ENCODE results near the gene TPP1.

The TPP1 gene

DNA sequence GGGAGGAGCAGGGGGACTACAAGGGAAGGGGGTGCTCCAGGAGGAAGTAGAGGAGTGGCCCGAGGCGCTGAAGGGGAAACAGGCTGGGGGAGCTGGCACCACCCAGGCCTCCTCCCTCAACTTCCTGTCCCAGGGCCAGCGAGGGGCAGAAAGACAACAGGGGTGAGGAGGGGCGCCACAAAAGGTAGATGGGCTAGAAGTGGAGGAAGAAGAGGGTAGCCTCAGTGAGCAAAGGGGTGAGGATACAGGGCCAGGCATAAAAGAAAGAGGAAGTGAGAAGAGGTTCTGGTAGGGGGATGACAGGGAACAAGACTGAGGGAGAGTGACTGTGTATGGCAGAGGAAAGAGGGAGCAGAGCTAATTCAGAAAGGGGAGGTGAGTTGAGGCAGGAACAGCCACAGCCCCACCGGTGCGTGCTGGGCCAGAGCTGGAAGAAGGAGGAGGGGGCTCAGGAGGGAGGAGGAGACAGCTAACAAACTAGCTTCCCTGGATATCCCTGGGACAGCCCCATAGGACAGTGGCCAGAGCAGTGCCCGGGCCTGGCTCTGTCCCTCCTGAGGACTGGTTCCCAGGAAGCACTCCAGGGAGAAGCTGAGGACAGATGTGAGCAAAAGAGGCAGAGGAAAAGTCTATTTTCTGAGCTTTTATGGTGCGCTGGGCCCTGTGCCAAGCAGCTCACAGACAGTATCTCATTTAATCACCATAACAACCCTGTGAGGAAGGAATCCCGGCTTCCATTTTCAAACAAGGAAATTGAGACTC, 27.9 kb upstream of the TPP1 start:
- no peak for DNase-seq

DNA sequence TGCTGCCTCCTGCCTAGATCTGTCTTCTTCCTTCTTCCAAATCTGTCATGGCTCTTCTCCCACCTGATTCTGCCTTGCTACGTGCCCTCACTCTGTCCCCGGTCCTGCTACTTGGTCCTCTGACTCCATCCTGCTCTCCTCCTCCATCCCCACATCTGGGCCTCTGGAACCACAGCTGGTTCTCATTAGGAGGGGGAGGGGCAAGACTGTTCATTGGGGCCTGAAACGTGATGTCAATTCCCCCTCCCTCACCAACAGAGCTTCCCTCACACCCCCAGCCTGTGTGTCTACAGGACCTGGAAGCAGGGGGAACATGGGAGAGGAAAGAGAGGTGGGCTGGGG, 27.3 kb upstream of the TPP1 start:
- no peak for DNase-seq

GRCh38 chr11:6646071-6646470, 26.8 kb upstream of the TPP1 start:
- no peak for DNase-seq

DNA sequence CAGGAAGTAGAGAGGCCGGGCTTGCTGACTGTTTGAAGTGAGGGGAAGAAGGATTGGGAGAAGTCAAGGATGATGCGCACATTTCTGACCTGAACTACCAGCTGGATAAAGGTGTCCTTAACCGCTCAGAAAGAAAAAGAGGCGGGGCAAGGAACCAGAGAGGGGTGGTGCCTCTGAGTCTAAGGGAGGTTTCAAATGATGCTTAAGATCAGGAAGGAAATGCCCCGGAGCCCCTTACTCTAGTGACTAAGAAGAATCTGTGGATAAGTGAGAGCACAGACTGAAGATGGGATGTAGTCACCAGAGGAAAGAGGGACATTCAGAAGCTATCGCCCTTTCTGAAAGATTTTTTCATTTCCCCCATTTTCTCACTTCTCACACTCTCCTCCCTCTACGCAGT, 23.7 kb upstream of the TPP1 start:
- DNase-seq: no peak

- no peak for DNase-seq
These were observed 21.9 kb upstream of the TPP1 start for GRCh38 chr11:6640985-6641701.

- DNase-seq: no peak
These were observed 21.1 kb upstream of the TPP1 start for GRCh38 chr11:6640036-6640984.

- DNase-seq: no peak
These were observed 19.2 kb upstream of the TPP1 start for GRCh38 chr11:6638429-6638828.

DNA sequence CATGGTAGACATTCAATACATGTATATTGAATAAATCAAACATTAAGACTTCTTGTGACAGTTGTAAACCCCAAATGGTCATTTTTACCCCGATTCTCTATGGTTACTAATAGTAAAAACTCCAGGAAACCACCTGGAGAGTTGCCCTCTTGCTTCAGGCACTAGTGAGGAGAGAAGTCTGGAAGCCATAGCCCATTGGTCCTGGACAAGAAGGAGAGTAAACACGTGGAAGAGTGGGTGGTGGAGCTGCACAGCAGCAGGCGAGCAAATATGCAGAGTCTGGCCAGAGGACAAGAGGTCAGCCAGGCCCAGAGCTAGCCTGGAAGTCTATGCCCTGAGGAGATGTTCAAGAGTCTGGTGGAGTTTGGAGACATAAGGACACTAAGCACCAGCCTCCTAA, 18.6 kb upstream of the TPP1 start:
- no peak for DNase-seq

GRCh38 chr11:6636480-6636879, 17.3 kb upstream of the TPP1 start:
- DNase-seq: no peak

DNA sequence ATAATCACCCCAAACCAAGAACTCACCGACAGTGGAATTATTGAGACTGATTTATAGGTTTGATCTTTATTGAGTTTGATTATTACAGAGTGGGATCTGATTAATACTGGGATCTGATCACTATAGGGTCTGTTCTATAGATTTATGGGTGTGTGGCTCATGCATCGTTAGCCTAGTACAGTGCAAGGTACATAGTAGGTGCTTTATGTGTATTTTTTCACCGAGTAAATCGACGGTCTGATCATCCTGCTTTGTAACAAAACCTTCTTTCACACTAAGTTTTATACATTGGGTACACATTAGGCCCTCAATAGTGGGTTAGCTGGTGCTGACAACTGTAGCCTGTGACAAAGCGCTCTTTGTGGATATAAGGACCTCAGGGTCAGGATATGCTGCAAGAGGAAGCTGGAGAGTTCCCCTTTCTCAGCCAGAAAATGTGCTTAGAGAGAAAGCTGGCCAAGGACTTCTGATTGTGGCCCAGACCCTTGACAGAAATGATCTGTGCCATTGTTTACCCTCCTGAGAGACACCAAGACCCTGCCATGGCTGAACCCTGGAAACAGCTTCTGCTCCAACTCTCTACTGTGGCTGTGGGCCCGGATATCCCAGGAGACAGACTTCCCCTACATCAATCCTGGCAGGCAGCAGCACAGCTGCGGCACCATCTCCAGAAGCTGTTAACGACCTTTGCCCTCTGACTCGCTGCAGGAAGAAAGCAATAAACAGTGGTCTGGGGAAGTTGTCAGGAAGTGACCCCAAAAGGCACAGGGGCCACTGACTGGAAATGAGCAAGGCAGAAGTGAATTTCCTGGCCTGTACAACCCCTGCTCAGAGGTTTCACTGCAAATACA, 16.1 kb upstream of the TPP1 start:
- no peak for DNase-seq

GRCh38 chr11:6634534-6634933, 15.3 kb upstream of the TPP1 start:
- DNase-seq: no peak

GRCh38 chr11:6633422-6634408, 14.5 kb upstream of the TPP1 start:
- no peak for DNase-seq

DNA sequence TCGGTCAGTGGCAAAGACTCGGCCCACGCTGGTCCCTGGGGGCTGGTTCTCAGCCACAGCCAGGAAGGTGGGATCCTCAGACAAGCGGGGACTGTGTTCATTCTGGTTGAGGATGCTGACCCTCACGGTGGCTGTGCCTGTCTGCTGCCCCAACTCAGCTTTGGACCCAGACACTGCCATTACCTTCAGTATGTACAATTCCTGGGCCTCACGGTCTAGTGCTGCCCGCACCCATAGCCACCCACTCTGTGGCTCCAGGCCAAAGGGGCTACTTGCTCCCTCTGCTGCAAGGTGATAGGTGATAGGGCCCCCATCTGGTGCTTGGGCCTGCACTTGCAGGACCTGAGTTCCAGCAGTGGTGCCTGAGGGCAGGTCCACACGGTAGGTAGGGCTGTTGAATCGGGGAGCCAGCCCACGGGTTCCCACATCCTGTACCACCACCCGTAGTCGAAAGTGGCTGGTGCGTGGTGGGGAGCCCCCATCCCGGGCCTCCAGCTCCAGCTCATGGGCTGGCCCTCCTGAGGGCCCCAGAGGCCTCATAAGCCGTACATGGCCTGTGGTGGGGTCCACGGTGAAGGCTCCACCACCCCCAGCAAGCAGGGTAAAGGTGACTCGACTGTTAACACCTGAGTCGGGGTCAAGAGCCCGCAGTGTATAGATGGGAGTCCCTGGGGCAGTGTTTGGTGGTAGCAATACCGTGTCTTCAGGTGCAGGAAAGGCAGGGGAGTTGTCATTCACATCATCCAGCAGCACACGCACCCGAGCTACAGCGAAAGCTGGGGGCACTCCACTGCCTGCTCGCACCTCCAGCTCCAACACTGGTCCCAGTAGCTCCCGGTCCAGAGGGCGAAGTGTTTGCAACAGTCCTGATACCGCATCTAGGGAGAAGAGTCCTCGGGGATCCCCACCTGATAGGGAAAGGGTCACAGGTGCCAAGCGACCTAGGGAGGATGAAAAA, 13.2 kb upstream of the TPP1 start:
- no peak for DNase-seq

DNA sequence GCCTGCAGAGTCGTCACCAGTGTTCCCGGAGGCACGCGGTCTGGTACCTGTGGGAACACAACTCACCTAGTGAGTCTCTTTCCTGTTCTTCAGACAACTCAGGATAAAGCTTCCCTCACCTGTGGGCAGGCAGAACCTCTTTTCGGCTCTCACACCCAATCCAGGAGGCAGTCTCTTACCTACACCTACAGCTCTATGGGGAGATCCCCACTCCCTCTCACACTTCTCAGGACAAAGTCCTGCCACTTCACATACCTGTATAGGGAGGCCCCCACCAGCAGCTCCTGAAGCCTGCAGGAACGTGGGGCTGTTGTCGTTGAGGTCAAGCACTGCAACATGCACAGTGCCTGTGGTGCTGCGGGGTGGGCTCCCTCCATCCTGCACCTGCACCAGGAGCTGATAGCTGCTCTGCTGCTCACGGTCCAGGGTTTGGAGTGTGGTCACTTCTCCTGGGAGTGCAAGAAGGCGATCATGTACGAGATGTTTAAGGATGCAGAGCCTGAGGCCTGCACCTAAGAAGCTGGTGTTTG, 12.2 kb upstream of the TPP1 start:
- no peak for DNase-seq

GRCh38 chr11:6630632-6631291, 11.5 kb upstream of the TPP1 start:
- DNase-seq: no peak

GRCh38 chr11:6629892-6630631, 10.8 kb upstream of the TPP1 start:
- peak in 1 of 3 experiments; percentile 60 for DNase-seq

DNA sequence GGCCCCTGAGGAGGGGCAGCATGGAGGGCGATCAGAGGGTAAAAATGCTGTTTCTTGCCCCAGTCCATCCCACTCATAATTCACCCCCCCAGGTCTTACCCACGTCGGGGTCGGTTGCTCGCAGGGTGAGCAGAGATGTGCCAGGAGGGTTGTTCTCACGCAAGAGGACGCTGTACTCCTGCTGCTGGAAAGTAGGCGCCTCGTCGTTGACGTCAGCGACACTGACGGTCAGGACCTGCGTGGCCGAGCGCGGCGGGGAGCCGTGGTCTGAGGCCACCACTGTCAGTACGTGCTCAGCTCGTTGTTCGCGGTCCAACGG, 10.3 kb upstream of the TPP1 start:
- no peak for DNase-seq

- DNase-seq: no peak
These were observed 9.3 kb upstream of the TPP1 start for GRCh38 chr11:6628526-6628925.

- no peak for DNase-seq
These were observed 8.6 kb upstream of the TPP1 start for GRCh38 chr11:6627762-6628241.

All from NCI-H1417 (cell line).